NCI-H69 (cell line): ENCODE data around the gene ST8SIA3.
"Not testable (repeated sequence)": the region's sequence is repeated elsewhere in the genome, so short reads cannot be mapped to it uniquely, and the experiment has no call there.

Source experiments
- DNase-seq: peaks from one replicate; lab custom pipeline; 2025; lab: John Stamatoyannopoulos, UW

Gene ST8SIA3

DNA sequence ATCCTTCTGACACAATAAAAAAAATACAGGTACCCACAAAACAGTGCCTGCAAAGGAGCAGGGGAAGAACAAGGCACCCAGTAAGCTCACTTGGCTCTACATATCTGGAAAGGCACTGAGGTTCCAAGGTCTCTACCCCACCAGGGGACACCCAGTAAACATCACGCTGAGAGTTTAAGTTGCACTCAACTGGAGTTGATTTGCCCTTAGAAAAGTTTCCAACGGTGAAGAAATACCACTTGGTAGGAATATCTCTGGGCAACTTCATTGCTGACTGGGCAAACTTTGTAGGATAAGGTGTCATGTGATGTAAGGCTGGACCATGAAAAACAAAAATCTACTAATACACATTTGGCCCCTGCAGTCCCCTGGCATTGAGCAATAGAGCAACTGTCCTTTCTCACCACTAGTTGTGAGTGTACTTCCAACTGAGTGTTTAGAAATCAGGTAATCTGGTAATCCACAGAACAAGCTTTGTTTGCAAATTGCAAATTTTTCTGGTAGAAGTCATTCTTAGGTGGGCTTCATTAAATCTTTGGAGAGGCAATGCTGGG lies 14.2 kb downstream of the ST8SIA3 start:
- no peak for DNase-seq

DNA sequence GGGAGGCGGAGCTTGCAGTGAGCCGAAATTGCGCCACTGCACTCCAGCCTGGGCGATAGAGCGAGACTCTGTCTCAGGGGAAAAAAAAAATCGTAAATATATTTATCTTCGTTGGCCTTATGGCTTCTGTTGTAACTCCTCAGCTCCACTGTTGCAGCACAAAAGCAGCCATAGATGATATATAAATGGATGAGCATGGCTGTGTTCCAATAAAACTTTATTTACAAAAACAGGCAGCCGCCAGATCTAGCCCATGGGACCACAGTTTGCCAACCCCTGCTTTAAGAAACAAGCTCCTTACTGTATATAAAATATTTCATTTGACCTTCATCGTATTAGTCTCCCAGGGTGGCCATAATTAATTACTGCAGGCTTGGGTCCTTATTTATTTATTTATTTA lies 20.1 kb downstream of the ST8SIA3 start:
- DNase-seq, result no peak

DNA sequence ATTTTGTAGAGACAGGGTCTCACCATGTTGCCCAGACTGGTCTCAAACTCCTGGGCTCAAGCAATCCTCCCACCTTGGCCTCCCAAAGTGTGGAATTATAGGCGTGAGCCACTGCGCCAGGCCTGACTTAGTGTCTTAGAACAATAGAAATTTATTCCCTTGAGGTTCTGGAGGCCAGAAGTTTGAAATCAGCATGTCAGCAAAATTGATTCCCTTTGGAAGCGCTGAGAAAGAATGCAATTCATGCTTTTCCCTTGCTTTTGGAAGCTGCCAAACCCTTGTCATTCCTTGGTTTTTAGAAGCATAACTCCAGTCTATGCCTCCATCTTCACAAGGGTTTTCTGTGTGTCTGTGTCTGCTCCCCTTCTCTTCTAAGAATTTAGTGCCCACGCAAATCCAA lies 20.7 kb downstream of the ST8SIA3 start:
- no peak for DNase-seq

- DNase-seq, result no peak
These were observed 24.1 kb downstream of the ST8SIA3 start for GRCh38 chr18:57376503-57376902.

DNA sequence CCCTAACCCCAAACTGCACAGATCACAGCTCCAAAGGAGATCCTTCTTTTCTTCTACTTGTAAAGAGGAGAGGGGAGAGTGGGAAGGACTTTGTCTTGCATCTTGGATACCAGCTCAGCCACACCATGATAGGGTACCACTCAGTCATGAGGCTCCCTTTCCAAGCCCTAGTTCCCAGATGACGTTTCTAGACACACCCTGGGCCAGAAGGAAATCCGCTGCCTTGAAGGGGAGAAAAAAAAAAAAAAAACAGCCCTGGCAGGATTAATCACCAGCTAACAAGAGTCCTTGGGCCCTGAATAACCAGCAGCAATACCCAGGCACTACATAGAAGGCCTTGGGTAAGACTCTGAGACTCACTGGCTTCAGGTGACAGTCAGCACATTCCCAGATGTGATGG lies 36.9 kb downstream of the ST8SIA3 start:
- no peak for DNase-seq

- DNase-seq, result no peak
These were observed 37.7 kb downstream of the ST8SIA3 start for GRCh38 chr18:57390044-57390443.

- not testable (repeated sequence) for DNase-seq
These were observed 42.4 kb downstream of the ST8SIA3 start for GRCh38 chr18:57394749-57395148.

DNA sequence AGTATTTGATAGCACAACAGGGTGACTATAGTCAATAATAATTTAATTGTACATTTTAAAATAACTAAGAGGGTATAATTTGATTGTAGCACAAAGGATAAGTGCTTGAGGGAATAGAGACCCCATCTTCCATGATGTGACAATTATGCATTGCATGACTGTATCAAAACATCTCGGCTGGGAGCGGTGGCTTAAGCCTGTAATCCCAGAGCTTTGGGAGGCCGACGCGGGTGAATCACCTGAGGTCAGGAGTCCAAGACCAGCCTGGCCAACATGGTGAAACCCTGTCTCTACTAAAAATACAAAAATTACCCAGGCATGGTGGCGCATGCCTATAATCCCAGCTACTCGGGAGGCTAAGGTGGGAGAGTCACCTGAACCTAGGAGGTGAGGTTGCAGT lies 44.5 kb downstream of the ST8SIA3 start:
- not testable (repeated sequence) for DNase-seq

DNA sequence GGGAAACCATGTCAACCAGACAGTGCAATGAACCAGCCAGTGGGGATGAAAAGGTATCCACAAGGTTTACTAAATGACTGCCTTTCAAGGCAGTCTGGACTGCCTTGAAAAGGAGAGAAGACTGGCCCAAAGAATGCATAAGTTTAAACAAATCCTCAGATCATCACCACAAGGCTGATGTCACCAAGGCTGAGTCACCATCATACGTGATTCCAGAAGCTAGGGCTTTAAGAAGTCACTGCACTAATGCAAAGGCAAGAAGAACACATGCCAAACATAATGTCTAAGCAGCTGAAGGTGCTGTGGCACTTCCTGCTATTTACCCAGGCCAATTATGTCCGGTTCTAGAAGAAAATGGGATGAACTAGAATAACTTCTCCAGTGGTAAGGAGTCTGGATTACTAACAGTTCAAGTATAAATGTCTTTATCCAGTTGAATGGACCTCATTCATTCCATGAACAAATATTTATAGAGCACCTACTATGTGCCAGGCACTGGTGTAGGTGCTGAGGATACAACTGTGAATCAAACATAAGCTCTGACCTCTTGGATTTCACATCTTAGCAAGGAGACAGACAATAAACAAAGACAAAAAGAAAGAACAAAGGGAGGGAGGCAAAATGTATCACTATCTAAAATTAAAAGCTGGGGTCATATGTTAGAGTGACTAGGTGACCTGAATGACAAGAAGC lies 45.2 kb downstream of the ST8SIA3 start:
- DNase-seq, result peak; percentile 23

DNA sequence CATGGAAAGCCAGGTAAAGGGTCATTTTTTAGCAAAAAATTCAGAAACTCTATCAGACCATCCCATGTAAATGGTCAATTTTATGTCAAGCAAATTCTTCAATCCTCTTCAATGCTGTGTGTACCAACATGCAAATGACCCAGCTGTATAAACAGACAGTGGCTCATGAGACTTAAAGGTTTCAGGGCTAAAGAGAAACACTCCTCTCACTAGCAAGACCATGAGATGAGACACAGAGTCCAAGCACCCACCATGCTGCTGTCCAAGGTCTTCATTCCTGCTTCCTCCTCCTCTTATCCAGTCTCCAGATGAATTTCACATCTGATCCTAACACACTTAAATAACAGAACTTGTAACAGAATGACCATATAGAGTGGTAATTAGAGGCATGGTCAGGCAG lies 52.0 kb downstream of the ST8SIA3 start:
- no peak for DNase-seq

DNA sequence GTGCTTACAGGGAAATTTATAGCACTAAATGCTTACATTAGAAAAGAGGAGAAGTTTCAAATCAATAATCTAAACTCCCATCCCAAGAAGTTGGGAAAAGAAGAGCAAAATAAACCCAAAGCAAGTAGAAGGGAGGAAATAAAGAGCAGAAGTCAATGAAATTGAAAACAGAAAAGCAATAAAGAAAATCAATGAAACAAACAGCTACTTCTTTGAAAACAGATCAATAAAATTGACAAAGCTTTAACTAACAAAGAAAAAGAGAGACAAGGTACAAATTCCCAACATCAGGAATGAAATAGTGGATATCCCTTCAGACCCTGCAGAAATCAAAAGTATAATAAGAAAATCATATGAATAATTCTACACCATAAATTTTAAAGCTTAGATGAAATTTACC lies 57.3 kb downstream of the ST8SIA3 start:
- no peak for DNase-seq

DNA sequence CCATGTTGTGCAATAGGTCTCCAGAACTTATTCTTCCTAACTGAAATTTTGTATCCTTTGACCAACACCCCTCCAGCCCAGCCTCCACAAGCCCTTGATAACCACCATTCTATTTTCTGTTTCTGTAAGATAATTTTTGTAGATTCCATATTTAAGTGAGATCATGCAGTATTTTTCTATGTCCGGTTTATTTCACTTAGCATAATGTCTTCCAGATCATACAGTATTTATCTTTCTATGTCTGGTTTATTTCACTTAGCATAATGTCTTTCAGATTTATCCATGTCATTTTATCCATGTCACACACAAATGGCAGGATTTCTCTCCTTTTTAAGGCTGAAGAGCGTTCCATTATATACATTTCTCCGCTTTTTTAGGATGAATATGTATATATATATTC lies 58.4 kb downstream of the ST8SIA3 start:
- no peak for DNase-seq

GRCh38 chr18:57416542-57416941 lies 64.2 kb downstream of the ST8SIA3 start:
- no peak for DNase-seq
